ENCODE measurements around the gene HEATR5A. TPM values are rescaled to one million over a fixed set of nuclear protein-coding genes. Genes with fewer than 3 reads are reported as not detected.

HEATR5A gene
- total and polyA plus RNA-seq, 2 of the 13 experiments (the other 11 are each of a cell fraction or from before 2014, with no cell fraction given): 36.4 to 105 TPM

DNA sequence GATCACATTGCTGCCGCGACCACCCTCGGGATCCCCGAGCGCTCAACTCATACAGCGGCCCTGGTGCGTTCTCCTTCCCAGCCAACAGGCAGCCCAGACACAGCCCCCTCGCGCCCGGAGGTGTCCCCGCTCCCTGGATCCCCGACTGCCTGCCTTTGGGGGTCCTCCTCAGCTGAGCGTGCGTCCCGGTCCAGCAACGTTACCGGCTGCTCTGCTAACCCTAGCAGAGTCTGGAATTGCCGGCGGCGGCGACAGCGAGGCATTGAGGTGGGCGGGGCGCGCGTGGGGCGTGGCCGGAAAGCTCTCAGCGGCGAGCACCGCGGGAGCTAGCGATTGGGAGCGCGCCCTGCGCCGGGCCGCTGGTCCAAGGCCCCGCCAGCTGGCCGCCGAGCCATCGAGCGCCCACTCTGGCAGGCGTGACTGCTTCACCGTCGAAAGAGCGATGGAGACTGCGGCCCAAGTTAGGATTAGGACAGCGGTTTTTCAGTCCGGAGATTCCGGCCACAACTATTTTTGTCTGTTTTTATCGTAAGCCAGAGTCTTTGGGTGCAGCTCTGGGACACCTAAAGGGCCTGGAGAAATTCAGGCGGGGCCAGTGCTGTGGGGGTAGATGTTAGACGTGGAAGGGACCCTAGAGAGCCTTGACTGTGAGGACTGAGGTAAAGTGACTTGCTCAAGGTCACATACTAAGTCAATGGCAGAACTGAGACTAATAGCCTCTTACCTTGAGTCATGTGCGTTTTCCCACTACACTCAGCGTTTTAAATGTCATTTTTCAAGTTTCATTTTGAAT lies at the start of gene HEATR5A (continued):
- TF ChIP-seq REST (IDR thresholded peaks at IDR 0.05; ENCODE audit: borderline replicate concordance in 1 of 2, low read depth in 1 of 2, low read length in 2 of 2) (peak in 1 of 2 experiments; percentile 66; a peak in 1 of 4 replicates), ZSCAN21 (CRISPR knock-in tag; IDR thresholded peaks at IDR 0.05; ENCODE audit: borderline replicate concordance) (peak; percentile 98), ZNF670 (CRISPR knock-in tag; IDR thresholded peaks at IDR 0.05; ENCODE audit: borderline replicate concordance) (peak; percentile 100), AGO1 (IDR thresholded peaks at IDR 0.05; ENCODE audit: low read depth, low read length, poor library complexity, severe bottlenecking) (peak; percentile 94), ZSCAN22 (CRISPR knock-in tag; IDR thresholded peaks at IDR 0.05) (peak; percentile 89; the same call in 1 of the 2 replicates), ZNF703 (CRISPR knock-in tag; IDR thresholded peaks at IDR 0.05; ENCODE audit: borderline replicate concordance) (peak; percentile 99), ONECUT2 (CRISPR knock-in tag; IDR thresholded peaks at IDR 0.05) (peak; percentile 11)
- TF ChIP-seq, protein P1, sequence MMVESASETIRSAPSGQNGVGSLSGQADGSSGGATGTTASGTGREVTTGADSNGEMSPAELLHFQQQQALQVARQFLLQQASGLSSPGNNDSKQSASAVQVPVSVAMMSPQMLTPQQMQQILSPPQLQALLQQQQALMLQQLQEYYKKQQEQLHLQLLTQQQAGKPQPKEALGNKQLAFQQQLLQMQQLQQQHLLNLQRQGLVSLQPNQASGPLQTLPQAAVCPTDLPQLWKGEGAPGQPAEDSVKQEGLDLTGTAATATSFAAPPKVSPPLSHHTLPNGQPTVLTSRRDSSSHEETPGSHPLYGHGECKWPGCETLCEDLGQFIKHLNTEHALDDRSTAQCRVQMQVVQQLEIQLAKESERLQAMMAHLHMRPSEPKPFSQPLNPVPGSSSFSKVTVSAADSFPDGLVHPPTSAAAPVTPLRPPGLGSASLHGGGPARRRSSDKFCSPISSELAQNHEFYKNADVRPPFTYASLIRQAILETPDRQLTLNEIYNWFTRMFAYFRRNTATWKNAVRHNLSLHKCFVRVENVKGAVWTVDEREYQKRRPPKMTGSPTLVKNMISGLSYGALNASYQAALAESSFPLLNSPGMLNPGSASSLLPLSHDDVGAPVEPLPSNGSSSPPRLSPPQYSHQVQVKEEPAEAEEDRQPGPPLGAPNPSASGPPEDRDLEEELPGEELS (CRISPR knock-in tag; IDR thresholded peaks at IDR 0.05): peak; percentile 80
- TF ChIP-seq, protein P2, sequence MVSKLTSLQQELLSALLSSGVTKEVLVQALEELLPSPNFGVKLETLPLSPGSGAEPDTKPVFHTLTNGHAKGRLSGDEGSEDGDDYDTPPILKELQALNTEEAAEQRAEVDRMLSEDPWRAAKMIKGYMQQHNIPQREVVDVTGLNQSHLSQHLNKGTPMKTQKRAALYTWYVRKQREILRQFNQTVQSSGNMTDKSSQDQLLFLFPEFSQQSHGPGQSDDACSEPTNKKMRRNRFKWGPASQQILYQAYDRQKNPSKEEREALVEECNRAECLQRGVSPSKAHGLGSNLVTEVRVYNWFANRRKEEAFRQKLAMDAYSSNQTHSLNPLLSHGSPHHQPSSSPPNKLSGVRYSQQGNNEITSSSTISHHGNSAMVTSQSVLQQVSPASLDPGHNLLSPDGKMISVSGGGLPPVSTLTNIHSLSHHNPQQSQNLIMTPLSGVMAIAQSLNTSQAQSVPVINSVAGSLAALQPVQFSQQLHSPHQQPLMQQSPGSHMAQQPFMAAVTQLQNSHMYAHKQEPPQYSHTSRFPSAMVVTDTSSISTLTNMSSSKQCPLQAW (CRISPR knock-in tag; IDR thresholded peaks at IDR 0.05): peak; percentile 86
- TF ChIP-seq, protein P3, sequence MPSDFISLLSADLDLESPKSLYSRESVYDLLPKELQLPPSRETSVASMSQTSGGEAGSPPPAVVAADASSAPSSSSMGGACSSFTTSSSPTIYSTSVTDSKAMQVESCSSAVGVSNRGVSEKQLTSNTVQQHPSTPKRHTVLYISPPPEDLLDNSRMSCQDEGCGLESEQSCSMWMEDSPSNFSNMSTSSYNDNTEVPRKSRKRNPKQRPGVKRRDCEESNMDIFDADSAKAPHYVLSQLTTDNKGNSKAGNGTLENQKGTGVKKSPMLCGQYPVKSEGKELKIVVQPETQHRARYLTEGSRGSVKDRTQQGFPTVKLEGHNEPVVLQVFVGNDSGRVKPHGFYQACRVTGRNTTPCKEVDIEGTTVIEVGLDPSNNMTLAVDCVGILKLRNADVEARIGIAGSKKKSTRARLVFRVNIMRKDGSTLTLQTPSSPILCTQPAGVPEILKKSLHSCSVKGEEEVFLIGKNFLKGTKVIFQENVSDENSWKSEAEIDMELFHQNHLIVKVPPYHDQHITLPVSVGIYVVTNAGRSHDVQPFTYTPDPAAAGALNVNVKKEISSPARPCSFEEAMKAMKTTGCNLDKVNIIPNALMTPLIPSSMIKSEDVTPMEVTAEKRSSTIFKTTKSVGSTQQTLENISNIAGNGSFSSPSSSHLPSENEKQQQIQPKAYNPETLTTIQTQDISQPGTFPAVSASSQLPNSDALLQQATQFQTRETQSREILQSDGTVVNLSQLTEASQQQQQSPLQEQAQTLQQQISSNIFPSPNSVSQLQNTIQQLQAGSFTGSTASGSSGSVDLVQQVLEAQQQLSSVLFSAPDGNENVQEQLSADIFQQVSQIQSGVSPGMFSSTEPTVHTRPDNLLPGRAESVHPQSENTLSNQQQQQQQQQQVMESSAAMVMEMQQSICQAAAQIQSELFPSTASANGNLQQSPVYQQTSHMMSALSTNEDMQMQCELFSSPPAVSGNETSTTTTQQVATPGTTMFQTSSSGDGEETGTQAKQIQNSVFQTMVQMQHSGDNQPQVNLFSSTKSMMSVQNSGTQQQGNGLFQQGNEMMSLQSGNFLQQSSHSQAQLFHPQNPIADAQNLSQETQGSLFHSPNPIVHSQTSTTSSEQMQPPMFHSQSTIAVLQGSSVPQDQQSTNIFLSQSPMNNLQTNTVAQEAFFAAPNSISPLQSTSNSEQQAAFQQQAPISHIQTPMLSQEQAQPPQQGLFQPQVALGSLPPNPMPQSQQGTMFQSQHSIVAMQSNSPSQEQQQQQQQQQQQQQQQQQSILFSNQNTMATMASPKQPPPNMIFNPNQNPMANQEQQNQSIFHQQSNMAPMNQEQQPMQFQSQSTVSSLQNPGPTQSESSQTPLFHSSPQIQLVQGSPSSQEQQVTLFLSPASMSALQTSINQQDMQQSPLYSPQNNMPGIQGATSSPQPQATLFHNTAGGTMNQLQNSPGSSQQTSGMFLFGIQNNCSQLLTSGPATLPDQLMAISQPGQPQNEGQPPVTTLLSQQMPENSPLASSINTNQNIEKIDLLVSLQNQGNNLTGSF (CRISPR knock-in tag; IDR thresholded peaks at IDR 0.05): peak; percentile 96
- TF ChIP-seq, protein P4, sequence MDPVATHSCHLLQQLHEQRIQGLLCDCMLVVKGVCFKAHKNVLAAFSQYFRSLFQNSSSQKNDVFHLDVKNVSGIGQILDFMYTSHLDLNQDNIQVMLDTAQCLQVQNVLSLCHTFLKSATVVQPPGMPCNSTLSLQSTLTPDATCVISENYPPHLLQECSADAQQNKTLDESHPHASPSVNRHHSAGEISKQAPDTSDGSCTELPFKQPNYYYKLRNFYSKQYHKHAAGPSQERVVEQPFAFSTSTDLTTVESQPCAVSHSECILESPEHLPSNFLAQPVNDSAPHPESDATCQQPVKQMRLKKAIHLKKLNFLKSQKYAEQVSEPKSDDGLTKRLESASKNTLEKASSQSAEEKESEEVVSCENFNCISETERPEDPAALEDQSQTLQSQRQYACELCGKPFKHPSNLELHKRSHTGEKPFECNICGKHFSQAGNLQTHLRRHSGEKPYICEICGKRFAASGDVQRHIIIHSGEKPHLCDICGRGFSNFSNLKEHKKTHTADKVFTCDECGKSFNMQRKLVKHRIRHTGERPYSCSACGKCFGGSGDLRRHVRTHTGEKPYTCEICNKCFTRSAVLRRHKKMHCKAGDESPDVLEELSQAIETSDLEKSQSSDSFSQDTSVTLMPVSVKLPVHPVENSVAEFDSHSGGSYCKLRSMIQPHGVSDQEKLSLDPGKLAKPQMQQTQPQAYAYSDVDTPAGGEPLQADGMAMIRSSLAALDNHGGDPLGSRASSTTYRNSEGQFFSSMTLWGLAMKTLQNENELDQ (CRISPR knock-in tag; IDR thresholded peaks at IDR 0.05; ENCODE audit: borderline replicate concordance): 0 out of 2 replicates have a peak, but pooled peaks have one; percentile 18
